ENCODE results near the gene PHLDB3. TPM values are rescaled to one million over a fixed set of nuclear protein-coding genes. Genes with fewer than 3 reads are reported as not detected.
"Not testable (repeated sequence)": the region's sequence is repeated elsewhere in the genome, so short reads cannot be mapped to it uniquely, and the experiment has no call there.

The PHLDB3 gene
- total RNA-seq, 2 experiments from 2014 or later, result 14.7 to 17.8 TPM

- Mint-ChIP-seq H3K9me3 (ENCODE audit: low read depth) (no peaks in the 10 kb centered on the region), H3K27ac (peak within 1 kb of the TSS; percentile 94), H3K27me3 (no peaks in the 10 kb centered on the region), H3K4me1 (peaks cover 22% of the 10 kb centered on the region), H3K36me3 (ENCODE audit: low read depth) (peaks cover 6% of the 10 kb centered on the region), H3K4me3 (peak within 1 kb of the TSS; percentile 92)
- CTCF ChIA-PET, result interaction anchor here (0.7 to 3.7 kb wide), 9 partner anchors 8 to 488 kb away, joined by 3 to 21 read pairs (median 5); partner anchors contain the start of gene IRGQ
- intact Hi-C loops (cut with DNase I, micrococcal nuclease), result loop anchor here (1.0 to 10.0 kb wide), 9 partner anchors 23 to 1102 kb away; partner anchors contain the start of genes KCNN4 (in 2 of the 2), IRGQ (in 1 of the 2), LIPE (in 1 of the 2) and PHLDB3 (in 1 of the 2)
- DNase-seq, result peak; percentile 87
- peak; percentile 70 for ATAC-seq
- POLR2A ChIA-PET, result interaction anchor here (0.7 to 1.0 kb wide), 2 partner anchors 69 to 1657 kb away, joined by 3 to 4 read pairs; partner anchors contain the start of genes IRGQ and ZNF576
Observed at GRCh38 chr19:43526884-43527859, 22.6 kb upstream of the PHLDB3 start, which contains the start of gene ETHE1. Gene ETHE1 (minus strand): TSS chr19:43527201. CDS start chr19:43527177, 24 bp downstream.

- peaks cover 8% of the 10 kb centered on the region for H3K36me3 Mint-ChIP-seq (ENCODE audit: low read depth)
- no peaks in the 10 kb centered on the region for H3K27me3 Mint-ChIP-seq
- H3K9me3 Mint-ChIP-seq (ENCODE audit: low read depth), result no peaks in the 10 kb centered on the region
- DNase-seq, result peak; percentile 65
- CTCF ChIA-PET, result interaction anchor here (0.6 to 3.7 kb wide), 9 partner anchors 22 to 489 kb away, joined by 3 to 21 read pairs (median 4); partner anchors contain the start of genes IRGQ and PHLDB3
- H3K27ac Mint-ChIP-seq, result peak overlapping the region; percentile 94
- peak overlapping the region; percentile 92 for H3K4me3 Mint-ChIP-seq
- ATAC-seq, result peak; percentile 16
- peaks cover 22% of the 10 kb centered on the region for H3K4me1 Mint-ChIP-seq
- intact Hi-C loops (cut with DNase I, micrococcal nuclease), result loop anchor here (1.0 to 10.0 kb wide), 6 partner anchors 37 to 1101 kb away; partner anchors contain the start of genes KCNN4 (in 2 of the 2), IRGQ (in 1 of the 2), LIPE (in 1 of the 2) and ZNF576 (in 1 of the 2)
- POLR2A ChIA-PET, result interaction anchor here (1.0 to 1.4 kb wide), 3 partner anchors 63 to 70 kb away, joined by 4 to 8 read pairs (median 5); partner anchors contain the start of genes IRGQ and ZNF576
Observed at GRCh38 chr19:43525836-43526771, 21.6 kb upstream of the PHLDB3 start.

- ChIA-PET POLR2A (interaction anchor here (0.6 to 1.5 kb wide), 7 partner anchors 8 to 1920 kb away, joined by 3 to 9 read pairs (median 5); partner anchors contain the start of gene ZNF575), CTCF (interaction anchor here (0.6 to 3.7 kb wide), 17 partner anchors 11 to 242 kb away, joined by 3 to 21 read pairs (median 4); partner anchors contain the start of genes IRGQ and PHLDB3)
- peak; percentile 56 for DNase-seq
- peak; percentile 57 for ATAC-seq
- H3K27ac Mint-ChIP-seq, result peak overlapping the region; percentile 94
- peak overlapping the region; percentile 92 for H3K4me3 Mint-ChIP-seq
- no peaks in the 10 kb centered on the region for H3K27me3 Mint-ChIP-seq
- peaks cover 8% of the 10 kb centered on the region for H3K36me3 Mint-ChIP-seq (ENCODE audit: low read depth)
- intact Hi-C loops (cut with DNase I, micrococcal nuclease), result loop anchor here (1.0 to 10.0 kb wide), 4 partner anchors 71 to 1100 kb away; partner anchors contain the start of genes KCNN4 (in 2 of the 2), IRGQ (in 1 of the 2), LIPE (in 1 of the 2) and ZNF576 (in 1 of the 2)
- H3K4me1 Mint-ChIP-seq, result peaks cover 22% of the 10 kb centered on the region
- H3K9me3 Mint-ChIP-seq (ENCODE audit: low read depth), result no peaks in the 10 kb centered on the region
Observed at GRCh38 chr19:43524922-43525835, 20.6 kb upstream of the PHLDB3 start.

DNA sequence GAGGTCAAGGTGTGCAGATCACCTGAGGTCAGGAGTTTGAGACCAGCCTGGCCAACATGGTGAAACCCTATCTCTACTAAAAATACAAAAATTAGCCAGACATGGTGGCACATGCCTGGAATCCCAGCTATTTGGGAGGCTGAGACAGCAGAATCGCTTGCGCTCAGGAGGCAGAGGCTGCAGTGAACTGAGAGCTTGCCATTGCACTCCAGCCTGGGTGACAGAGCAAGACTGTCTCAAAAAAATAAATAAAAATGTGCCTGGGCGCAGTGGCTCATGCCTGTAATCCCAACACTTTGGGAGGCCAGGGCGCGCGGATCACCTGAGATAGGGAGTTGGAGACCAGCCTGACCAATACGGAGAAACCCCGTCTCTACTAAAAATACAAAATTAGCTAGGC, 19.1 kb upstream of the PHLDB3 start:
- H3K36me3 Mint-ChIP-seq (ENCODE audit: low read depth), result peaks cover 12% of the 10 kb centered on the region
- intact Hi-C loops (cut with DNase I, micrococcal nuclease), result loop anchor here (10.0 kb wide), 2 partner anchors 261 to 1099 kb away; partner anchors contain the start of genes KCNN4 (in 1 of the 2) and LIPE (in 1 of the 2)
- H3K4me3 Mint-ChIP-seq; DNase-seq; H3K27ac Mint-ChIP-seq; ATAC-seq; H3K9me3 Mint-ChIP-seq (ENCODE audit: low read depth); H3K27me3 Mint-ChIP-seq: not testable (repeated sequence)
- POLR2A ChIA-PET, result interaction anchor here (0.7 kb wide), 1 partner anchor 77 kb away, joined by 3 read pairs; no protein-coding TSS in a partner anchor
- peaks cover 29% of the 10 kb centered on the region for H3K4me1 Mint-ChIP-seq
- CTCF ChIA-PET, result interaction anchor here (0.7 to 3.7 kb wide), 6 partner anchors 60 to 91 kb away, joined by 3 to 21 read pairs (median 6); partner anchors contain the start of gene IRGQ

- Mint-ChIP-seq H3K27ac (peak overlapping the region; percentile 67), H3K27me3 (no peaks in the 10 kb centered on the region), H3K4me3 (no peak overlapping the region), H3K4me1 (peaks cover 29% of the 10 kb centered on the region), H3K9me3 (ENCODE audit: low read depth) (no peaks in the 10 kb centered on the region), H3K36me3 (ENCODE audit: low read depth) (peaks cover 12% of the 10 kb centered on the region)
- DNase-seq (no peak), ATAC-seq (no peak)
- CTCF ChIA-PET, result interaction anchor here (0.7 to 5.5 kb wide), 4 partner anchors 18 to 76 kb away, joined by 3 to 30 read pairs (median 12); partner anchors contain the start of gene PHLDB3
- intact Hi-C loops (cut with DNase I, micrococcal nuclease), result loop anchor here (10.0 kb wide), 2 partner anchors 262 to 1098 kb away; partner anchors contain the start of genes KCNN4 (in 1 of the 2) and LIPE (in 1 of the 2)
- POLR2A ChIA-PET, result interaction anchor here (0.7 kb wide), 1 partner anchor 76 kb away, joined by 3 read pairs; no protein-coding TSS in a partner anchor
Observed at GRCh38 chr19:43522929-43523328, 18.4 kb upstream of the PHLDB3 start.

- POLR2A ChIA-PET, result interaction anchor here (0.6 to 1.6 kb wide), 6 partner anchors 9 to 258 kb away, joined by 3 to 11 read pairs (median 6); no protein-coding TSS in a partner anchor
- DNase-seq (peak; percentile 90), ATAC-seq (peak; percentile 100)
- CTCF ChIA-PET, result interaction anchor here (0.5 to 7.6 kb wide), 41 partner anchors 9 to 304 kb away, joined by 3 to 184 read pairs (median 4); partner anchors contain the start of genes IRGQ, LYPD3, PHLDB3 and ZNF575
- intact Hi-C loops (cut with DNase I, micrococcal nuclease), result loop anchor here (1.0 to 10.0 kb wide), 6 partner anchors 15 to 1095 kb away; partner anchors contain the start of genes PHLDB3 (in 2 of the 2), KCNN4 (in 1 of the 2) and LIPE (in 1 of the 2)
- H3K4me1 Mint-ChIP-seq, result peaks cover 17% of the 10 kb centered on the region
- no peaks in the 10 kb centered on the region for H3K27me3 Mint-ChIP-seq
- peaks cover 14% of the 10 kb centered on the region for H3K36me3 Mint-ChIP-seq (ENCODE audit: low read depth)
- peak overlapping the region; percentile 19 for H3K27ac Mint-ChIP-seq
- H3K9me3 Mint-ChIP-seq (ENCODE audit: low read depth), result no peaks in the 10 kb centered on the region
- H3K4me3 Mint-ChIP-seq, result no peak overlapping the region
Observed at GRCh38 chr19:43519436-43520088, 15.0 kb upstream of the PHLDB3 start.

GRCh38 chr19:43518051-43518450, 13.5 kb upstream of the PHLDB3 start:
- no peak for ATAC-seq
- Mint-ChIP-seq H3K27ac (no peak overlapping the region), H3K27me3 (no peaks in the 10 kb centered on the region), H3K9me3 (ENCODE audit: low read depth) (no peaks in the 10 kb centered on the region), H3K4me3 (no peak overlapping the region), H3K4me1 (peaks cover 14% of the 10 kb centered on the region), H3K36me3 (ENCODE audit: low read depth) (peaks cover 18% of the 10 kb centered on the region)
- intact Hi-C loops (cut with DNase I, micrococcal nuclease), result loop anchor here in 1 of 2 experiments (2.0 kb wide), 1 partner anchor 13 kb away; the partner anchor contains the start of gene PHLDB3
- ChIA-PET CTCF (interaction anchor here (0.7 to 7.6 kb wide), 6 partner anchors 14 to 85 kb away, joined by 3 to 184 read pairs (median 18); no protein-coding TSS in a partner anchor), POLR2A (interaction anchor here (0.6 to 0.7 kb wide), 2 partner anchors 71 to 245 kb away, joined by 3 to 4 read pairs; no protein-coding TSS in a partner anchor)
- DNase-seq, result no peak

GRCh38 chr19:43512399-43512798, 7.9 kb upstream of the PHLDB3 start:
- CTCF ChIA-PET; H3K4me1 Mint-ChIP-seq; H3K27me3 Mint-ChIP-seq; H3K27ac Mint-ChIP-seq; intact Hi-C loops (cut with DNase I, micrococcal nuclease); ATAC-seq; H3K4me3 Mint-ChIP-seq; H3K9me3 Mint-ChIP-seq (ENCODE audit: low read depth); DNase-seq; POLR2A ChIA-PET: not testable (repeated sequence)
- H3K36me3 Mint-ChIP-seq (ENCODE audit: low read depth), result peaks cover 40% of the 10 kb centered on the region

Measured in activated CD4-positive, alpha-beta T cell treated with anti-CD3 and anti-CD28 coated beads for 36 hours (primary cell).